Coronary artery (tissue), 2 donors: Measurements from ENCODE around the gene ARHGEF2.

Experiments used
- DNase-seq: peaks from one replicate; pipeline ENCODE4 v3.0.0-alpha.2; 2017; ENCODE audit warnings: low spot score
- H3K27ac ChIP-seq, 2 donors: fragments of 200-600 bp; sonication (generic); one replicate each; pipeline ENCODE4 v1.5.1; 2016 to 2019
- H3K4me3 ChIP-seq: fragments of 200-600 bp; sonication (generic); 2 replicates; pipeline ENCODE4 v1.5.1; 2016; ENCODE audit warnings: mild to moderate bottlenecking, moderate library complexity
- TF ChIP-seq, protein P1 (sequence below): fragments of 200-600 bp; sonication (generic); IDR thresholded peaks from one replicate; pipeline ENCODE4 v1.5.1; 2019; ENCODE audit warnings: antibody characterized with exemption

Gene ARHGEF2

DNA sequence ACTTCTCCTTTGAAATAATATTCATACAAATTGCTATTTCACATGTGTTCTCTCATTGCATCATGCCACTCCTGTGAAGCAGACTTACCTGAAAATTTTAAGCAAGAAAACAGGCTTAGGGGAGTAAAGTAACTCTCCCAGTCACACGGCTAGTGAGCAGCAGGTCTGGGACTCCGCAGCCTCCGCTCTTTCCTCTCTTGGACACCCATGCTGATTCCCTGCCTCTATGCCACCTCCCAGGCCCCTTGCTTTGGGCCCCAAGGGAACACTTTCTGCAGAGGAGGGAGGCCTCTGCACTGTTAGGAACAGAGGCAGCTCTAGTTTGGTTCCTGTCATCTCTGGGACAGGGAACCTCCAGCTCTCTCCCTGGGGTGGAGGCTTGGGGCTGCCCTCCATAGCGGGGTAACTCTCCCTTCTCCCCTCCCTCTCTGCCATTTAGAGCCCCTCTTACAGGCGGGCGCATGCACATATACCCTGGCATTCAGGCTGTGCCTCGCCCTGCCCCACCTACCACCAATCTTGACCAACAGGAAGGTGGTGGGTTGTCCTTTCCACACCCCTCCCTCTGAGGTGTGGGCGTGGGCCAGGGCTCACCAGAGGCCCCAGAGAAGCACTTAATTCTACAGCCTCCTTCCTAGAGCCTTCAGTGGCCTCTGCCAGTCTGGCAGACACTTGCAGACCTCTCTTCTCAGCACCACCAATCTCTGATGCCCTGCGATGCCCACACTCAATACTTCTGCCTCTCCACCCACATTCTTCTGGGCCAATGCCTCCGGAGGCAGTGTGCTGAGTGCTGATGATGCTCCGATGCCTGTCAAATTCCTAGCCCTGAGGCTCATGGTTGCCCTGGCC lies 37.1 kb downstream of the ARHGEF2 start, which contains the start of gene RXFP4:
RXFP4 (plus strand) TSS at position 646 of the 852 bp plus-strand sequence; CDS start at position 718, 72 bp downstream.
- Histone ChIP-seq H3K27ac (peak within 1 kb of the TSS; percentile 46 to 84), H3K4me3 (peak within 1 kb of the TSS; percentile 0)
- DNase-seq, result no peak
- TF ChIP-seq, protein P1, sequence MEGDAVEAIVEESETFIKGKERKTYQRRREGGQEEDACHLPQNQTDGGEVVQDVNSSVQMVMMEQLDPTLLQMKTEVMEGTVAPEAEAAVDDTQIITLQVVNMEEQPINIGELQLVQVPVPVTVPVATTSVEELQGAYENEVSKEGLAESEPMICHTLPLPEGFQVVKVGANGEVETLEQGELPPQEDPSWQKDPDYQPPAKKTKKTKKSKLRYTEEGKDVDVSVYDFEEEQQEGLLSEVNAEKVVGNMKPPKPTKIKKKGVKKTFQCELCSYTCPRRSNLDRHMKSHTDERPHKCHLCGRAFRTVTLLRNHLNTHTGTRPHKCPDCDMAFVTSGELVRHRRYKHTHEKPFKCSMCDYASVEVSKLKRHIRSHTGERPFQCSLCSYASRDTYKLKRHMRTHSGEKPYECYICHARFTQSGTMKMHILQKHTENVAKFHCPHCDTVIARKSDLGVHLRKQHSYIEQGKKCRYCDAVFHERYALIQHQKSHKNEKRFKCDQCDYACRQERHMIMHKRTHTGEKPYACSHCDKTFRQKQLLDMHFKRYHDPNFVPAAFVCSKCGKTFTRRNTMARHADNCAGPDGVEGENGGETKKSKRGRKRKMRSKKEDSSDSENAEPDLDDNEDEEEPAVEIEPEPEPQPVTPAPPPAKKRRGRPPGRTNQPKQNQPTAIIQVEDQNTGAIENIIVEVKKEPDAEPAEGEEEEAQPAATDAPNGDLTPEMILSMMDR, result no peak

DNA sequence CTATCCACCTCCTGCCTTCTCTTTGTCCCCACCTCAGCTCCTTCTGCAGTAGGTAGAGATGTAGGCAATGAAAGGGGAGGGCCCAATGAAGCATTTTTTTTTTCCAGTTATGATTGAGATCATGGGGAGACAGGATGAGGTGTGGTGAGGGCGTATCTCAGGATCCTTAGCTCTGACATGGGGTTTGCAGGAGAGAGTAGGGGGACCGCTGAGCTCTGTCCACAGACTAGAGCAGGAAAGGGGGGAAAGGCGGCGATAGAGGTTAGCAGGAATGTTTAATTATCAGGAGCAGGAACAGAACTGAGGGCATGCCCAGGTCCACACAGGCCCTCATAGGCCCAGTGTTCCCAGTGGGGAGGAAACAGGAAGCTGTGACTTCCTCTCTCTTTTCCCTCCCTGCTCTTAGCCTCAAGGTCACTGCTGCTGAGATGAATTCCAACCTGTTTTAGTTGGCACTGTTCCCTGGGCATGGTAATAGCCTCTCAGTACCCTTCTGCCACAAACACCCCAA lies 37.8 kb downstream of the ARHGEF2 start:
- peak overlapping the region; percentile 46 to 84 for H3K27ac ChIP-seq
- TF ChIP-seq, protein P1, result no peak
- no peak overlapping the region for H3K4me3 ChIP-seq
- DNase-seq, result no peak

DNA sequence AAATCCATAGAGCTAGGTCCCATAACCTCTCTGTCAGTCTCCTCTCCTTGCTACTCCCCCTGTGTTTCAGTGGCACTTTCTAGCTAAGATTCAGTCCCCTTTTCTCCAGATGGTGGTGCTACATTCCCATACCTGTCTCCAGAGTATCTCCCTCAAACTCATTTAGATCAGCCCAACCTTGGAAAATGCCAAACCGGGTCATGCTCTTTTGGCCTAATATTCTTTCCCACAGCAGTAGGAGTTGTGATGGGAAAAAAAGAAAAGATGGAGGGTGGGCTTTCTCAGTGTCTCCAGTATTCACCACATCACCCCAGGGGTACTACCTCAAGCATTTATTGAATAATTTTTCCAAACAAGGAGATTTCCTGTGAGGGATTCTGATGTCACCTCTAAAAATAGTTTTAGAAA lies 40.1 kb downstream of the ARHGEF2 start:
- TF ChIP-seq, protein P1, result peak; percentile 33
- Histone ChIP-seq H3K27ac (peak overlapping the region; percentile 53 to 73), H3K4me3 (no peak overlapping the region)
- DNase-seq, result no peak

DNA sequence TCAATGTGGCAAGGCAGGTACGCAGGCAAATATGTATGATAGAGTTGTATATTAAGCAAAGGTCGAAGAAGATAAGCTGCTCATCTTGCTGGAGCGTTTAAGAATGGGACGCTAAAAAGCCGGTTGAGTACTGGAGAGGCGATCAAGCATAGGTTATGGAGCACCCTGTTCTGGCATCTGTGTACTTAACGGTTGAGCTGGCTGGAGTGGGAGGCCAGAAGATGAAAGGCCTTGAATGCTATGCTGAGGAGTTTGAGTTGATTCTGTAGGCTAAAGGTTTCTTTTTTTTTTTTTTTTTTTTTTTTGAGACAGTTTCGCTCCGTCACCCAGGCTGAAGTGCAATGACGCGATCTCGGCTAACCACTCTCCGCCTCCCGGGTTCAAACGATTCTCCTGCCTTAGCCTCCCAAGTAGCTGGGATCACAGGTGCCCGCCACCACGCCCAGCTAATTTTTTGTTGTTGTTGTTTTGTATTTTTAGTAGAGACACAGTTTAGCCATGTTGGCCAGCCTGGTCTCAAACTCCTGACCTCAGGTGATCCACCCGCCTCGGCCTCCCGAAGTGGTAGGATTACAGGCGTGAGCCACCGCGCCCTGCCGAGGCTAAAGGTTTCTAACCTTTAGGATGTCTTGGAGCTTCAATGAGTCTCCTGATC lies 43.3 kb downstream of the ARHGEF2 start:
- Histone ChIP-seq H3K4me3 (peak overlapping the region; percentile 77), H3K27ac (peak overlapping the region; percentile 85 to 90)
- TF ChIP-seq, protein P1, result no peak
- DNase-seq, result no peak

DNA sequence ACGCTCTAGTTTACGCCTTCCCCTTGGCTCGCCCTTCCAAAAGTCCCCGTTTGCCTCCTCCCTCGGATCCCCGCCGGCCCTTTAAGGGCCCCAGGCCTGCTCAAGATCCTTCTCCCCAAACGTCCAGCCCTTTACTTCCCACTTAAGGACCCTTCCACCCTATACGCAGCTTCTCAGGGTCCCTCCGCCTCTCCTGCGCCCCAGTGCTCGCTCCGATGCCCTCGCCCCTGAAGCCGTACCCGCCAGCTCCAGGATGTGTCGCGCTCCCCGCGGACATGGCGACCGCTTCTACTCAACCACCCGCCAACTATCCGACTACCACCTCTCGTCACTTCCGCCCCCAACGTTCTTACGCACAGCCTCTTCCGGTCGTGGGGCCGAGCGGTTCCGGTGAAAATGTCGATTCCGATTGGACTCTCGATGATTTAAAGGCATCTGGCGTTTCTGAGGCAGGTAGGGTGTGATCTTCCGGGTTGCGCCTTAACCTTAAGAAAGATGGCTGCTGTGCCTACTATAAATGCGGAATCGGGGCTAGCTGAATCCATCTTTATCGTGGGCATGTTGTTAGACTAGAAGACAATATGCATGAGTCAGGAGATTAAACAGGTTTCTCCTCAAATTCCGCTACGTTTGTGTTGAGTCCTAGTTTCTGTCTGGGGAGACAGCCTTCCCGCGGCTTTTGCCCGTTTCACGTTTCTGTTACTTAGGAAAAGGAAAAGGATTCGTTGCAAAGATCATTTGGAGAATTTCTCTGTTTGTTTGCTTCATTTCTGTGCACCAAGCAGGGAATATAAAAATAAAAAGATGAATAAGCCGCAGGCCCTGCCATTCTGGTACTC lies 44.0 kb downstream of the ARHGEF2 start, which contains the start of gene KHDC4:
KHDC4 (minus strand) TSS at position 317 of the 839 bp plus-strand sequence; CDS start at position 277, 40 bp downstream.
- peak; percentile 97 for DNase-seq
- Histone ChIP-seq H3K27ac (peak within 1 kb of the TSS; percentile 85 to 90), H3K4me3 (peak within 1 kb of the TSS; percentile 77)
- TF ChIP-seq, protein P1, result no peak

DNA sequence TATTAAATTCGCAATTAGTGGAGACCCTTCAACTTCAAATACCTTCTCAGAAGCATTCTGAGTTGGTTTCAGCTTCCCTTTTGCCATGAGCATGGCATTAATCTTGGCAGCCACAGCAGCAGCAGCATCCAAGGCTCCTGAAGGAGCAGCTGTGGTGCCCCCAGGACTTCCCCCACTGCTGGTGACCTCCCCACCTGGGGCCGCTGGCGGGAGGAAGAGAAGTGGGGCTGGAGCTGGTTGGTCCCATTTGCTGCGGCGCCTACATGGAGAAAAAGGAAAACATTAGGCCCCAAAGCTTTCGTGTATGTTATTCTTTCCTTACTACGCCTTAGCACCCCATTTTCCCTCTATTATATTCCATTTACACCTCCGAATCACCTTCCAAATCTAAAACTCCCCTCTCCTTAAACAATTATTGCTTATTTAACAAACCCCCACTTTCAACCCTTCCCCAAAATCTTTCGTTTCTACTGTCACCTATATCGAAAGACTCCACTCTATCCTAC lies 44.7 kb downstream of the ARHGEF2 start:
- Histone ChIP-seq H3K4me3 (peak overlapping the region; percentile 77), H3K27ac (peak overlapping the region; percentile 85 to 90)
- no peak for DNase-seq
- TF ChIP-seq, protein P1, result no peak
